Measurements from ENCODE around the gene EVI5L. TPM values are rescaled to one million over a fixed set of nuclear protein-coding genes. Genes with fewer than 3 reads are reported as not detected.
"Not testable (repeated sequence)": the region's sequence is repeated elsewhere in the genome, so short reads cannot be mapped to it uniquely, and the experiment has no call there.

Gene EVI5L
- total RNA-seq, 1 experiment from 2014 or later, result 12.2 TPM

DNA sequence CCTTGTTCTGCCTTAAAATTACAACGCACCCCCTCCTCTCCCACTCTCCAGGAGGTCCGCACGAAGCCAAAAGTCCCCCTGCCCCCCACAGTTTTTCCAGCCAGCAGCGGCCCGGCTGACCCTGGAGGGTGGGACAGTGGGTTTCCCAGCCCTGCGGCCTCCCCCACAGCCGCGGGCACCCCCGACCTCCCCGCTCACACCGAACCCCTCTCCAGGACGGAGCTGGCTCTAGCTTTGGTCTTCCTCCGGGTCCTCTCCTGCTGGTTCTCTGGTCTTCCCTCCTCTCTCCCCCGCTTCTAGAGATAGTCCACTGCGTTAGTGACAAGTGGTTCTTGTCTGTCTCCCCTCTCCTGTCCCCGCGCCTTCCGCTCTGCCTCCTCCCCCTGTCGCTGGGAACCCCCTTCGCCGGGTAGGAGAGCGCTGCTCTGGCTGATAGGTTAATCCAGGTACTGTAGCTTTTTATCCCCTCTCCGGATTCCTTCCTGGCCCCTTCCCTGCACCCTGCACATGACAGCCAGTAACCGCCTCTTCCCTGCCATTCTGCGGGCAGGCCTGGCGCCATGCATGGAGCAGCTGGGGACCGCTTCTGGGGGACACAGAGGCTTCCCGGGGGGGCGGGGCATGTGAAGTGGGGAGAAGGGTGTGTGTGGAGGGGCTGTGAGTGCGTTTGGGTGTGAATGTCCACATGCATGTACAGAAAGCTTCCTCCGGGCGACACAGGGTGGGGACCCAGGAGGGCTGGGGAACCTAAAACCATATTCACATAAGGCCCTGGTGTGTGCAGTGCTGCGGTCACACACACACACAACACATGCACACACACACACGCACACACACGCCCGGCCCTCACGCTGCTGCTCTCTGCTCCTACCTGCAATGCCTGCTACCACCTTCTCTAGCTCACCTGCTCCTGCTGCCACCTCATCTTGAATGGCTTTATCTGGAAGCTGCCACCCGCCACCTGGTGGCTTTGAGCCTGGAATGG is 27.0 kb downstream of the EVI5L start:
- TF ChIP-seq, protein P1, sequence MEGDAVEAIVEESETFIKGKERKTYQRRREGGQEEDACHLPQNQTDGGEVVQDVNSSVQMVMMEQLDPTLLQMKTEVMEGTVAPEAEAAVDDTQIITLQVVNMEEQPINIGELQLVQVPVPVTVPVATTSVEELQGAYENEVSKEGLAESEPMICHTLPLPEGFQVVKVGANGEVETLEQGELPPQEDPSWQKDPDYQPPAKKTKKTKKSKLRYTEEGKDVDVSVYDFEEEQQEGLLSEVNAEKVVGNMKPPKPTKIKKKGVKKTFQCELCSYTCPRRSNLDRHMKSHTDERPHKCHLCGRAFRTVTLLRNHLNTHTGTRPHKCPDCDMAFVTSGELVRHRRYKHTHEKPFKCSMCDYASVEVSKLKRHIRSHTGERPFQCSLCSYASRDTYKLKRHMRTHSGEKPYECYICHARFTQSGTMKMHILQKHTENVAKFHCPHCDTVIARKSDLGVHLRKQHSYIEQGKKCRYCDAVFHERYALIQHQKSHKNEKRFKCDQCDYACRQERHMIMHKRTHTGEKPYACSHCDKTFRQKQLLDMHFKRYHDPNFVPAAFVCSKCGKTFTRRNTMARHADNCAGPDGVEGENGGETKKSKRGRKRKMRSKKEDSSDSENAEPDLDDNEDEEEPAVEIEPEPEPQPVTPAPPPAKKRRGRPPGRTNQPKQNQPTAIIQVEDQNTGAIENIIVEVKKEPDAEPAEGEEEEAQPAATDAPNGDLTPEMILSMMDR (IDR thresholded peaks at IDR 0.05; ENCODE audit: unreplicated experiment), result no peak
- peaks cover 14% of the 10 kb centered on the region for H3K36me3 Mint-ChIP-seq (ENCODE audit: insufficient read depth, unreplicated experiment)
- intact Hi-C loops (cut with micrococcal nuclease; ENCODE audit: unreplicated experiment), result no loop called here
- BruUV-seq (replicated peaks), result no TSS peak
- H3K27ac Mint-ChIP-seq (ENCODE audit: unreplicated experiment), result no peak overlapping the region
- no peak overlapping the region for H3K4me3 Mint-ChIP-seq (ENCODE audit: low read depth, unreplicated experiment)
- no peak for DNase-seq
- CTCF ChIA-PET, result interaction anchor here (1.4 kb wide), 1 partner anchor 12 kb away, joined by 4 read pairs; no protein-coding TSS in a partner anchor
- no peaks in the 10 kb centered on the region for H3K27me3 Mint-ChIP-seq (ENCODE audit: unreplicated experiment)
- H3K9me3 Mint-ChIP-seq (ENCODE audit: low read depth, unreplicated experiment), result no peaks in the 10 kb centered on the region
- peaks cover 13% of the 10 kb centered on the region for H3K4me1 Mint-ChIP-seq (ENCODE audit: low read depth, unreplicated experiment)

DNA sequence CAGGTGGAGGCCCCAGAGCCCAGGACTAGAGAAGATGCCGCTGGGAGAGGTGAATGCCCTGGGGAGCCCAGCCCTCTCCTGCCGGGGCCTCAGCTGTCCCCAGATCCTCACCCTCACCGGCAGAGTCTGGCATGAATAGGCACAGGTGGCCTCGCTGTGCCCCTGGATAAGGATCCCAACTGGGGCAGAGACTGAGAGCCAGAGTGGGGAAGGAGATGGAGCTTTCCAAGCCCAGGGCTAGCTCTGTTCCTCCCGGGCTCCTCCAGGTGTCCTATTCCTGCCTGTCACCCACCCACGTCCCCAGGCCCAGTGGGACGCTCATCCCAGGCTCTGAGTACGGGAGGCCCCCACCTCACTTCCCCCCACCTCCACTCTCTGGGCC is 27.7 kb downstream of the EVI5L start:
- BruUV-seq (replicated peaks), result no TSS peak
- CTCF ChIA-PET, result interaction anchor here (0.6 to 1.4 kb wide), 2 partner anchors 11 to 227 kb away, joined by 4 read pairs; no protein-coding TSS in a partner anchor
- Mint-ChIP-seq H3K4me1 (ENCODE audit: low read depth, unreplicated experiment) (peaks cover 12% of the 10 kb centered on the region), H3K27ac (ENCODE audit: unreplicated experiment) (no peak overlapping the region), H3K4me3 (ENCODE audit: low read depth, unreplicated experiment) (no peak overlapping the region), H3K27me3 (ENCODE audit: unreplicated experiment) (no peaks in the 10 kb centered on the region), H3K36me3 (ENCODE audit: insufficient read depth, unreplicated experiment) (peaks cover 14% of the 10 kb centered on the region), H3K9me3 (ENCODE audit: low read depth, unreplicated experiment) (no peaks in the 10 kb centered on the region)
- TF ChIP-seq, protein P1 (IDR thresholded peaks at IDR 0.05; ENCODE audit: unreplicated experiment), result no peak
- intact Hi-C loops (cut with micrococcal nuclease; ENCODE audit: unreplicated experiment), result no loop called here
- no peak for DNase-seq

DNA sequence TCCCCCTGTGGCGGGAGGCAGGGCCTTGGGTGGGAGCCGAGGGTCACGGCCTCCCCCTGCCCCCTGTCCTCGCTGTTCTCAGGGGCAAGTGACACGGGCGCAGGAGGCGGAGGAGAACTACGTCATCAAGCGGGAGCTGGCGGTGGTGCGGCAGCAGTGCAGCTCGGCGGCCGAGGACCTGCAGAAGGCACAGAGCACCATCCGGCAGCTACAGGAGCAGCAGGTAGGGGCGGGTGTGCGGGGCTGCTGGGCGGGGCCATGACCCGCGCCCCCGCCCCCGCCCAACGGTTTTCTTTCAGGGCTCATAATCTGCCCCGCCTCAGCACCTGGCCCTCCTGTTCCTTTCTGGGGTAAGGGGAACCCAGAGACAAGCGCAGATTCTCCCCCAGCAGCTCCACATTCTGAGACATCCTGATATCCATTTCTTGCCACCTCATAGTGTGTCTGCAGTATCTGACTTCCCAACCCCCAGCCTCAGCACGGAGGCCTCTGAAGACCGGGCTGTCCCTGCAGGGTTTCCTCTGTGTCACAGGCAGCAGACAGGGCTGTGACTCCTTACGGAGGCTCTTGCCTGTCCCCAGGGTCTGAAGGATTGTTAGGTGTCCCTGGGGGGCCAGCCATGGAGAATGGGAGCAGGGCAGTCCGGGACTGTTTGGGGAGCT is 28.2 kb downstream of the EVI5L start:
- no peaks in the 10 kb centered on the region for H3K27me3 Mint-ChIP-seq (ENCODE audit: unreplicated experiment)
- no peak overlapping the region for H3K4me3 Mint-ChIP-seq (ENCODE audit: low read depth, unreplicated experiment)
- CTCF ChIA-PET, result interaction anchor here (0.6 to 1.4 kb wide), 2 partner anchors 11 to 226 kb away, joined by 4 read pairs; no protein-coding TSS in a partner anchor

DNA sequence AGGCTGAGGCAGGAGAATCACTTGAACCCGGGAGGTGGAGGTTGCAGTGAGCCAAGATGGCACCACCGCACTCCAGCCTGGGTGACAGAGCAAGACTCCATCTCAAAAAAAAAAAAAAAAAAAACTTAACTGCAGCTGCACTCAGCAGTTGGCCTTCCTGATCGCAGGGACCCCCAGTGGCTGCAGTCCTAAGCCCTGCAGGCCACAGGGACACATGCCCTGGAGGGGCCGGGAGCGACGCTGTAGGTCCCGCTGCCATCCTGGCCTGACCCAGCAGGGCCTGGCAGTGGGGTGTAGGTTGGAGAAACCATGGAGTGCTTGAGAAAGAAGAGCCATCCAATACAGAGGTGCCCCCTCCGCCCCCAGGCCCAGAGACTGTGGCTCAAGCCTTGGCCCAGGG is 29.1 kb downstream of the EVI5L start:
- DNase-seq; H3K36me3 Mint-ChIP-seq (ENCODE audit: insufficient read depth, unreplicated experiment); H3K9me3 Mint-ChIP-seq (ENCODE audit: low read depth, unreplicated experiment); H3K4me1 Mint-ChIP-seq (ENCODE audit: low read depth, unreplicated experiment); intact Hi-C loops (cut with micrococcal nuclease; ENCODE audit: unreplicated experiment); H3K4me3 Mint-ChIP-seq (ENCODE audit: low read depth, unreplicated experiment); CTCF ChIA-PET; BruUV-seq (replicated peaks); H3K27me3 Mint-ChIP-seq (ENCODE audit: unreplicated experiment); H3K27ac Mint-ChIP-seq (ENCODE audit: unreplicated experiment): not testable (repeated sequence)

More for the DNA sequence above, 28.2 kb downstream of the EVI5L start:
- intact Hi-C loops (cut with micrococcal nuclease; ENCODE audit: unreplicated experiment), result no loop called here
- Mint-ChIP-seq H3K27ac (ENCODE audit: unreplicated experiment) (no peak overlapping the region), H3K4me1 (ENCODE audit: low read depth, unreplicated experiment) (peaks cover 7% of the 10 kb centered on the region), H3K9me3 (ENCODE audit: low read depth, unreplicated experiment) (no peaks in the 10 kb centered on the region), H3K36me3 (ENCODE audit: insufficient read depth, unreplicated experiment) (peaks cover 11% of the 10 kb centered on the region)
- BruUV-seq (replicated peaks), result no TSS peak
- no peak for DNase-seq
- TF ChIP-seq, protein P1 (IDR thresholded peaks at IDR 0.05; ENCODE audit: unreplicated experiment), result no peak
